Measurements from ENCODE around the gene CLASP2.
A peak's percentile ranks its signal among the peaks of the same experiment; 100 is the strongest.
"Not testable (repeated sequence)": the region's sequence is repeated elsewhere in the genome, so short reads cannot be mapped to it uniquely, and the experiment has no call there.

The CLASP2 gene

GRCh38 chr3:33717866-33718594 is at the start of gene CLASP2:
CLASP2 (minus strand) TSS chr3:33718254; CDS start chr3:33718002, 252 bp downstream.
- DNase-seq (ENCODE audit: low read depth in 2 of 2): peak; percentile 67 to 76

- DNase-seq (ENCODE audit: low read depth in 2 of 2): no peak
Observed at GRCh38 chr3:33758864-33759263, 40.8 kb upstream of the CLASP2 start.

GRCh38 chr3:33758281-33758680 is 40.2 kb upstream of the CLASP2 start:
- DNase-seq (ENCODE audit: low read depth in 2 of 2): no peak

GRCh38 chr3:33754391-33754790 is 36.3 kb upstream of the CLASP2 start:
- not testable (repeated sequence) for DNase-seq (ENCODE audit: low read depth in 2 of 2)

GRCh38 chr3:33751336-33751735 is 33.3 kb upstream of the CLASP2 start:
- DNase-seq (ENCODE audit: low read depth in 2 of 2): no peak

- no peak for DNase-seq (ENCODE audit: low read depth in 2 of 2)
Observed at GRCh38 chr3:33750211-33750548, 32.1 kb upstream of the CLASP2 start.

GRCh38 chr3:33749546-33750210 is 31.6 kb upstream of the CLASP2 start:
- DNase-seq (ENCODE audit: low read depth in 2 of 2): no peak

GRCh38 chr3:33746416-33747116 is 28.5 kb upstream of the CLASP2 start:
- no peak for DNase-seq (ENCODE audit: low read depth in 2 of 2)

- DNase-seq (ENCODE audit: low read depth in 2 of 2): no peak
Observed at GRCh38 chr3:33737146-33737545, 19.1 kb upstream of the CLASP2 start.

- peak in 1 of 2 donors; percentile 9 for DNase-seq (ENCODE audit: low read depth in 2 of 2)
Observed at GRCh38 chr3:33732394-33732793, 14.3 kb upstream of the CLASP2 start.

- DNase-seq (ENCODE audit: low read depth in 2 of 2): no peak
Observed at GRCh38 chr3:33729993-33730392, 11.9 kb upstream of the CLASP2 start.

- DNase-seq (ENCODE audit: low read depth in 2 of 2): no peak
Observed at GRCh38 chr3:33724256-33724655, 6.2 kb upstream of the CLASP2 start.

- DNase-seq (ENCODE audit: low read depth in 2 of 2): no peak
Observed at GRCh38 chr3:33722626-33723370, 4.7 kb upstream of the CLASP2 start.

- DNase-seq (ENCODE audit: low read depth in 2 of 2): no peak
Observed at GRCh38 chr3:33722191-33722590, 4.1 kb upstream of the CLASP2 start.

- no peak for DNase-seq (ENCODE audit: low read depth in 2 of 2)
Observed at GRCh38 chr3:33718595-33718907, 497 bp upstream of the CLASP2 start.

GRCh38 chr3:33717616-33717865 is 513 bp downstream of the CLASP2 start:
- DNase-seq (ENCODE audit: low read depth in 2 of 2): peak in 1 of 2 donors; percentile 45

- DNase-seq (ENCODE audit: low read depth in 2 of 2): no peak
Observed at GRCh38 chr3:33716227-33716626, 1.8 kb downstream of the CLASP2 start.

- no peak for DNase-seq (ENCODE audit: low read depth in 2 of 2)
Observed at GRCh38 chr3:33711100-33711499, 7.0 kb downstream of the CLASP2 start.

- DNase-seq (ENCODE audit: low read depth in 2 of 2): no peak
Observed at GRCh38 chr3:33706056-33706455, 12.0 kb downstream of the CLASP2 start.

GRCh38 chr3:33704891-33705290 is 13.2 kb downstream of the CLASP2 start:
- DNase-seq (ENCODE audit: low read depth in 2 of 2): no peak

GRCh38 chr3:33699275-33699674 is 18.8 kb downstream of the CLASP2 start:
- DNase-seq (ENCODE audit: low read depth in 2 of 2): no peak

- no peak for DNase-seq (ENCODE audit: low read depth in 2 of 2)
Observed at GRCh38 chr3:33694944-33695343, 23.1 kb downstream of the CLASP2 start.

GRCh38 chr3:33690341-33690740 is 27.7 kb downstream of the CLASP2 start:
- no peak for DNase-seq (ENCODE audit: low read depth in 2 of 2)

All from stimulated activated CD4-positive, alpha-beta T cell treated with anti-CD3 and anti-CD28 coated beads, Interleukin-15, amount 100 ng/mL, for 48 hours (primary cell).